ENCODE data around the gene LSR. TPM values are rescaled to one million over a fixed set of nuclear protein-coding genes. Genes with fewer than 3 reads are reported as not detected.

Gene LSR
- total RNA-seq, 4 donors from 2014 or later, result 67.4 to 105 (median 80.8) TPM

- H3K4me3 ChIP-seq, result no peak overlapping the region
- peaks cover 16% of the 10 kb centered on the region for H3K4me1 ChIP-seq
- H3K27ac ChIP-seq, result peak overlapping the region; percentile 80
- 70% methylated on average over 7 of the region's 7 CpGs for WGBS
- DNase-seq (ENCODE audit: low spot score in 2 of 2), result peak; percentile 78 to 83
- H3K27me3 ChIP-seq, result no peaks in the 10 kb centered on the region
- H3K36me3 ChIP-seq, result no peaks in the 10 kb centered on the region
- H3K9me3 ChIP-seq, result no peaks in the 10 kb centered on the region
- TF ChIP-seq POLR2AphosphoS5 (IDR thresholded peaks at IDR 0.05) (no peak), EP300 (IDR thresholded peaks at IDR 0.05) (no peak), POLR2A (IDR thresholded peaks at IDR 0.05) (no peak)
- TF ChIP-seq, protein P1, sequence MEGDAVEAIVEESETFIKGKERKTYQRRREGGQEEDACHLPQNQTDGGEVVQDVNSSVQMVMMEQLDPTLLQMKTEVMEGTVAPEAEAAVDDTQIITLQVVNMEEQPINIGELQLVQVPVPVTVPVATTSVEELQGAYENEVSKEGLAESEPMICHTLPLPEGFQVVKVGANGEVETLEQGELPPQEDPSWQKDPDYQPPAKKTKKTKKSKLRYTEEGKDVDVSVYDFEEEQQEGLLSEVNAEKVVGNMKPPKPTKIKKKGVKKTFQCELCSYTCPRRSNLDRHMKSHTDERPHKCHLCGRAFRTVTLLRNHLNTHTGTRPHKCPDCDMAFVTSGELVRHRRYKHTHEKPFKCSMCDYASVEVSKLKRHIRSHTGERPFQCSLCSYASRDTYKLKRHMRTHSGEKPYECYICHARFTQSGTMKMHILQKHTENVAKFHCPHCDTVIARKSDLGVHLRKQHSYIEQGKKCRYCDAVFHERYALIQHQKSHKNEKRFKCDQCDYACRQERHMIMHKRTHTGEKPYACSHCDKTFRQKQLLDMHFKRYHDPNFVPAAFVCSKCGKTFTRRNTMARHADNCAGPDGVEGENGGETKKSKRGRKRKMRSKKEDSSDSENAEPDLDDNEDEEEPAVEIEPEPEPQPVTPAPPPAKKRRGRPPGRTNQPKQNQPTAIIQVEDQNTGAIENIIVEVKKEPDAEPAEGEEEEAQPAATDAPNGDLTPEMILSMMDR (IDR thresholded peaks at IDR 0.05), result no peak
Measured at GRCh38 chr19:35211545-35212230, 37.1 kb upstream of the LSR start.

DNA sequence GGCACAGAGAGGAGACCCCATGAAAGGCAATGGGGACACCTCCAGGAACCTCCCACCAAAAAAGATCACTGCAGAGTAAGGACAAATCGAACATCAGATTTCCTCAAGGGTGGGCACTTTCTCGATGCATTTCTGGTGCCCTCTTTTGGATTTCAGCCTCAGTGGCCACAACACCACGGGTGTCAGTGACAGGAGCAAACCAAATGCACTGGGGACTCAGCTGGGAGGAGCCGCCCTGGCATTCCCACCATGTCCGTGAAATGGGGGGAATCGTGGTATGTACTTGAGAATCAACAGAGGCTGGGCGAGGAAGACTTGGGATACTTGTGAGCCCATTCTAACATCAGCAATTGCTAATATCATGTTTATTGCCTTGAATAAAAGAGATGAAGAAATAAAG is 36.6 kb upstream of the LSR start:
- 66% methylated on average over 7 of the region's 7 CpGs for WGBS
- H3K9me3 ChIP-seq, result peaks cover 3% of the 10 kb centered on the region
- peaks cover 16% of the 10 kb centered on the region for H3K4me1 ChIP-seq
- no peak for DNase-seq (ENCODE audit: low spot score in 2 of 2)
- no peaks in the 10 kb centered on the region for H3K27me3 ChIP-seq
- H3K27ac ChIP-seq, result peak overlapping the region; percentile 80
- TF ChIP-seq POLR2AphosphoS5 (IDR thresholded peaks at IDR 0.05) (no peak), EP300 (IDR thresholded peaks at IDR 0.05) (no peak), POLR2A (IDR thresholded peaks at IDR 0.05) (no peak)
- TF ChIP-seq, protein P1 (IDR thresholded peaks at IDR 0.05), result no peak
- H3K4me3 ChIP-seq, result no peak overlapping the region
- H3K36me3 ChIP-seq, result no peaks in the 10 kb centered on the region

DNA sequence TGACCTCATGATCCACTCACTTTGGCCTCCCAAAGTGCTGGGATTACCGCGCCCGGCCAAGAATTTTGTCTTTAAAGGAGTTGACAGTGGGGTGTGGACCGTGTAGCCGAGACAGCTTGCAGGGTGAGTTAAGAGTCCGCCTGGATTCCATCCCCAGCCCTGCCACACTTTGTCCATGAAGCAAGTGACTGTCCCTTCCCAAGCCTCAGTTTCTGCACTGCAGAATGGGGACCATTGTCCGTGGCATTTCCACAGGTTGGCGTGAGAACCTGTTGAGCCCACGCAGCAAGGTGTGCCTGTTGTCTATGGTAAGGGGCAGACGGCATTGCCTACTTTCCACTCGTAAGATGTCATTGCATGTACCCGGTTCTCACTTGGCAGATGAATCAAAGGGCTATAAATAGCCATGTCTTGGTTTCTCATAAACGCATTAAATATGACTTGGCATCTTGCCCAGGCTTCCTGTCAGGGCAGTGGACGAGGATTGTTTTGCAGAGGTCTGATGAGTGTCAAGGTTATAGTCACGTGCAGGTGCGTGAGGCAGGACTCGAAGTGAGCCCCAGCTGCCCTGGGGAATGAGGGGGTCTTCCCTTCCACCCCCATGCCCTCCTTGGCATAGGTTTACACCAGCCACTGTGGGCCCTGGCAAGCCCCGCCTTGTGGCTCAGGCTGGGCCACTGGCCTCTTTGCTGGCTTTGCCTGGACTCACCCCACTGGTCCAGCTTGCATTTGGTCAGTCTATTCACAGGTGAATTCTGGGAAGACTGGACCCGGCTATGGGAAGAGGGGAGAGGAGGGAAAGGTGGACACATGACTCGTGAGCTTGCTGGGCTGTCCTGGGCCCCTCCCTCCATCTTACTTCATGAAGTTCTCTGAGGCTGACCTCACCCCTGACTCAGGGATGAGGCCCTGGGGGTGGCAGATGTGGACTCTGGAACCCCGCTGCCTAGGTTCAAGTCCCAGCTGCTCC is 34.9 kb upstream of the LSR start:
- Histone ChIP-seq H3K9me3 (peaks cover 3% of the 10 kb centered on the region), H3K27me3 (no peaks in the 10 kb centered on the region), H3K36me3 (no peaks in the 10 kb centered on the region), H3K27ac (peak overlapping the region; percentile 80), H3K4me3 (no peak overlapping the region), H3K4me1 (peaks cover 16% of the 10 kb centered on the region)
- DNase-seq (ENCODE audit: low spot score in 2 of 2), result peak; percentile 81 to 84
- WGBS, result 26% methylated on average over 16 of the region's 21 CpGs
- TF ChIP-seq EP300 (IDR thresholded peaks at IDR 0.05) (no peak), POLR2AphosphoS5 (IDR thresholded peaks at IDR 0.05) (peak in 2 of 3 donors; percentile 26 to 63)

DNA sequence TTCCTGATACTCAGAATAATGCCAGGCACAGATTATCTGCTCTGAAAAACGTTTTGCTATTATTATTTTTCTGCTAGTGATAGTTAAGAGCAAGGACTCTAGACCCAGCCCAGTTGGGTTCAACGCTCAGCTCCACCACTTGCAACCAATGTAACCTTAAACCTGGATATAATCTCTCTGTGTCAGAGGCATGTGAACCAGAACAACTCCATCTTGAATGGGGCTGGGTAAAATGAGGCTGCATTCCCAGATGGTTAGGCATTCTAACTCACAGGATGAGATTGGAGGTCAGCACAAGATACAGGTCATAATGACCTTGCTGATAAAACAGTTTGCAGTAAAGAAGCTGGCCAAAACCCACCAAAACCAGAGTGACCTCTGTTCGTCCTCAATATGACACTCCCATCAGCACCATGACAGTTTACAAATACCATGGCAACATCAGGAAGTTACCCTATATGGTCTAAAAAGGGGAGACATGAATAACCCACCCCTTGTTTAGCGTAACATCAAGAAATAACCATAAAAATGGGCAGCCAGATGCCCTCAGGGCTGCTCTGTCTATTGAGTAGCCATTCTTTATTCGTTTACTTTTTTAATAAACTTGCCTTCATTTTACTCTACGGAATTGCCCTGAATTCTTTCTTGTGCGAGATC is 33.9 kb upstream of the LSR start:
- WGBS, result 70% methylated on average over 7 of the region's 7 CpGs
- Histone ChIP-seq H3K27me3 (no peaks in the 10 kb centered on the region), H3K9me3 (peaks cover 3% of the 10 kb centered on the region), H3K4me1 (peaks cover 16% of the 10 kb centered on the region), H3K4me3 (no peak overlapping the region), H3K27ac (peak overlapping the region; percentile 80), H3K36me3 (no peaks in the 10 kb centered on the region)
- no peak for DNase-seq (ENCODE audit: low spot score in 2 of 2)
- TF ChIP-seq POLR2A (IDR thresholded peaks at IDR 0.05) (no peak), EP300 (IDR thresholded peaks at IDR 0.05) (no peak), POLR2AphosphoS5 (IDR thresholded peaks at IDR 0.05) (no peak)
- TF ChIP-seq, protein P1 (IDR thresholded peaks at IDR 0.05), result no peak

GRCh38 chr19:35216016-35216832 is 32.6 kb upstream of the LSR start:
- peaks cover 16% of the 10 kb centered on the region for H3K4me1 ChIP-seq
- H3K36me3 ChIP-seq, result no peaks in the 10 kb centered on the region
- DNase-seq (ENCODE audit: low spot score in 2 of 2), result peak in 1 of 2 donors; percentile 11
- WGBS, result 75% methylated on average over 8 of the region's 8 CpGs
- H3K27me3 ChIP-seq, result no peaks in the 10 kb centered on the region
- TF ChIP-seq POLR2AphosphoS5 (IDR thresholded peaks at IDR 0.05) (no peak), EP300 (IDR thresholded peaks at IDR 0.05) (no peak), POLR2A (IDR thresholded peaks at IDR 0.05) (no peak)
- TF ChIP-seq, protein P1 (IDR thresholded peaks at IDR 0.05), result no peak
- H3K27ac ChIP-seq, result no peak overlapping the region
- peaks cover 3% of the 10 kb centered on the region for H3K9me3 ChIP-seq
- no peak overlapping the region for H3K4me3 ChIP-seq

Measured in suprapubic skin (tissue), 4 donors.